ENCODE measurements around the gene PHIP. TPM values are rescaled to one million over a fixed set of nuclear protein-coding genes. Genes with fewer than 3 reads are reported as not detected.

PHIP gene
- total RNA-seq, 1 experiment from 2014 or later = 22.6 TPM

- TF ChIP-seq REST (IDR thresholded peaks at IDR 0.05; ENCODE audit: low read depth) (no peak), POLR2A (IDR thresholded peaks at IDR 0.05; ENCODE audit: borderline replicate concordance, extremely low read depth, insufficient read depth, insufficient read length) (no peak), ELF1 (IDR thresholded peaks at IDR 0.05; ENCODE audit: borderline replicate concordance, low read depth) (no peak), JUND (IDR thresholded peaks at IDR 0.05) (no peak), FOSL1 (IDR thresholded peaks at IDR 0.05; ENCODE audit: low read depth) (no peak), SIN3A (IDR thresholded peaks at IDR 0.05; ENCODE audit: low read depth) (no peak), ATF3 (IDR thresholded peaks at IDR 0.05) (no peak), ZFX (IDR thresholded peaks at IDR 0.05) (no peak), CEBPB (IDR thresholded peaks at IDR 0.05; ENCODE audit: low read depth) (no peak), EZH2phosphoT487 (IDR thresholded peaks at IDR 0.05; ENCODE audit: borderline replicate concordance) (no peak)
These were observed 67.6 kb downstream of the PHIP start (continued) for GRCh38 chr6:79010422-79010821.

DNA sequence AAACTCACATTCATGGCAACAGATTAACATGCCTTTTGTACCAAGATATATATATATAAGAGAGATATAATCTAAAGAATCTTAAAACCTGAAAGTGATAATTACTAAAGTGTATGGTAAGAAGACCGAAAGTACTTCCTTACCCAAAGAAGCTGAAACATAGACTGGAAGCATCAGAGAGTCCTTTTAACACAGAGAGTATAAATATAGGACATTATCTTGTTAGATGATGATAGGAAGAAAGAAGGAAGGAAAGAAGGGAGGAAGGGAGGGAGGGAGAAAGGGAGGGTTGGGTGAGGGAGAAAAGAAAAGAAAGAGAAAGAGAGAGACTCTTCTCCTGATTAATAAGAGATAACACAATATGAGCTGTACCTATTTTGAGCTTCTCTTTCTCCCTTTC is 68.2 kb downstream of the PHIP start:
- H3K4me2 ChIP-seq (ENCODE audit: low read length) = no peak overlapping the region
- H2AFZ ChIP-seq (ENCODE audit: low read depth, low read length, poor library complexity, severe bottlenecking) = no peak overlapping the region
- no peaks in the 10 kb centered on the region for H3K9me2 ChIP-seq (ENCODE audit: insufficient read depth)
- intact Hi-C loops (cut with micrococcal nuclease) = no loop called here
- peaks cover 4 to 5% of the 10 kb centered on the region in 2 experiments; a peak in 2 of 4 replicates for H3K36me3 ChIP-seq (ENCODE audit: control insufficient read depth in 1 of 2, insufficient read depth in 2 of 2, low read length in 2 of 2)
- no peak for TF ChIP-seq SP1 (IDR thresholded peaks at IDR 0.05; ENCODE audit: low read depth)
- H3K79me2 ChIP-seq (ENCODE audit: insufficient read depth, low read length) = no peaks in the 10 kb centered on the region
- no peaks in the 10 kb centered on the region for H3K27me3 ChIP-seq (ENCODE audit: insufficient read depth, low read length)
- no peaks in the 10 kb centered on the region for H3K9me3 ChIP-seq (ENCODE audit: control insufficient read depth in 1 of 2, insufficient read depth in 1 of 2, low read depth in 1 of 2, low read length in 2 of 2)
- ChIA-PET POLR2A (no interaction called here), RAD21 (ENCODE audit: low non-redundant PET in 1 of 2, low total read pairs in 2 of 2, uncharacterized antibody in 2 of 2, unreplicated experiment in 2 of 2) (no interaction called here), CTCF (no interaction called here)
- no peak overlapping the region for H3K27ac ChIP-seq (ENCODE audit: low read depth, low read length)
- H4K20me1 ChIP-seq (ENCODE audit: insufficient read depth) = no peaks in the 10 kb centered on the region
- no TSS peak for BruUV-seq (replicated peaks)
- H3K4me3 ChIP-seq (replicated peaks in 1 of 2; ENCODE audit: low read depth in 1 of 2, low read length in 2 of 2) = no peak overlapping the region
- no peaks in the 10 kb centered on the region for H3K4me1 ChIP-seq (ENCODE audit: control insufficient read depth in 1 of 2, insufficient read depth in 2 of 2, low read length in 2 of 2)
- no peak overlapping the region for H3K9ac ChIP-seq (ENCODE audit: low read length)
- no peak for ATAC-seq
- DNase-seq (ENCODE audit: low read depth, low spot score) = no peak

Measured in HCT116 (cell line).